Nephron (organoid): Measurements from ENCODE around the gene TMEM43.

ENCODE experiments used
- H3K27ac Mint-ChIP-seq, 3 experiments: 2 replicates each; pipeline ENCODE4 v1.8.0; 2020; ENCODE audit warnings: mixed read lengths in 3 of 3, mild to moderate bottlenecking in 2 of 3, moderate library complexity in 1 of 3
- H3K27me3 Mint-ChIP-seq: 2 replicates; pipeline ENCODE4 v1.8.0; 2021; ENCODE audit warnings: low read depth, mild to moderate bottlenecking, moderate library complexity, mixed read lengths
- H3K36me3 Mint-ChIP-seq: 2 replicates; pipeline ENCODE4 v1.8.0; 2020; ENCODE audit warnings: low read depth, mixed read lengths
- H3K4me1 Mint-ChIP-seq: 2 replicates; pipeline ENCODE4 v1.8.0; 2020; ENCODE audit warnings: mixed read lengths
- H3K4me3 Mint-ChIP-seq, 3 experiments: 2 replicates each; pipeline ENCODE4 v1.8.0; 2020; ENCODE audit warnings: mild to moderate bottlenecking in 3 of 3, mixed read lengths in 3 of 3, moderate library complexity in 2 of 3
- H3K9me3 Mint-ChIP-seq: 2 replicates; pipeline ENCODE4 v1.8.0; 2020; ENCODE audit warnings: mixed read lengths
- CTCF ChIP-seq, 3 experiments: fragments of 200-600 bp; sonication (generic); IDR thresholded peaks; one replicate each; pipeline ENCODE4 v1.5.0; 2021; ENCODE audit warnings: antibody characterized with exemption in 3 of 3; ENCODE audit not compliant: unreplicated experiment in 3 of 3

TMEM43 gene

GRCh38 chr3:14186854-14187458 lies 62.1 kb downstream of the TMEM43 start:
- Mint-ChIP-seq H3K4me3 (no peak overlapping the region), H3K27me3 (no peaks in the 10 kb centered on the region), H3K9me3 (peaks cover 18% of the 10 kb centered on the region), H3K27ac (no peak overlapping the region), H3K36me3 (peaks cover 77% of the 10 kb centered on the region), H3K4me1 (no peaks in the 10 kb centered on the region)
- no peak for TF ChIP-seq CTCF (IDR thresholded peaks at IDR 0.05; ENCODE audit: unreplicated experiment in 3 of 3)

- Mint-ChIP-seq H3K9me3 (peaks cover 18% of the 10 kb centered on the region), H3K27ac (no peak overlapping the region), H3K4me3 (no peak overlapping the region), H3K36me3 (peaks cover 76% of the 10 kb centered on the region), H3K4me1 (no peaks in the 10 kb centered on the region), H3K27me3 (no peaks in the 10 kb centered on the region)
- TF ChIP-seq CTCF (IDR thresholded peaks at IDR 0.05; ENCODE audit: unreplicated experiment in 3 of 3) = no peak
Measured at GRCh38 chr3:14188041-14188754, 63.3 kb downstream of the TMEM43 start.
